KMS-11 (cell line): ENCODE measurements around the gene BPIFB6.

Source experiments
- H2AFZ ChIP-seq: fragments of 200-600 bp; sonication (generic); 2 replicates; pipeline ENCODE4 v1.6.1; 2016; ENCODE audit warnings: antibody characterized with exemption, mixed run types, low read depth
- H3K27ac ChIP-seq: fragments of 200-600 bp; sonication (generic); 2 replicates; pipeline ENCODE4 v1.6.1; 2016; ENCODE audit warnings: mild to moderate bottlenecking, mixed run types
- H3K27me3 ChIP-seq: fragments of 200-600 bp; sonication (generic); 2 replicates; pipeline ENCODE4 v1.6.1; 2017; ENCODE audit warnings: mild to moderate bottlenecking, low read depth, mixed run types, moderate library complexity; ENCODE audit not compliant: insufficient read depth
- H3K36me3 ChIP-seq: fragments of 200-600 bp; sonication (generic); 2 replicates; pipeline ENCODE4 v1.6.1; 2017; ENCODE audit warnings: mild to moderate bottlenecking, mixed run types; ENCODE audit not compliant: insufficient read depth
- H3K4me1 ChIP-seq: fragments of 200-600 bp; sonication (generic); 2 replicates; pipeline ENCODE4 v1.6.1; 2016; ENCODE audit warnings: mild to moderate bottlenecking, low read depth, mixed run types; ENCODE audit not compliant: poor library complexity, severe bottlenecking
- H3K4me2 ChIP-seq: fragments of 200-600 bp; sonication (generic); 2 replicates; pipeline ENCODE4 v1.7.0; 2016; ENCODE audit warnings: mild to moderate bottlenecking, mixed run types
- H3K4me3 ChIP-seq: fragments of 200-600 bp; sonication (generic); IDR thresholded peaks from 2 replicates; pipeline ENCODE4 v1.6.1; 2017; ENCODE audit warnings: low read depth, low read length, mixed read lengths; ENCODE audit not compliant: insufficient read depth
- H3K79me2 ChIP-seq: fragments of 200-600 bp; sonication (generic); 2 replicates; pipeline ENCODE4 v1.6.1; 2016; ENCODE audit warnings: low read depth, mixed run types; ENCODE audit not compliant: insufficient read depth
- H3K9ac ChIP-seq: fragments of 200-600 bp; sonication (generic); 2 replicates; pipeline ENCODE4 v1.6.1; 2016; ENCODE audit warnings: mild to moderate bottlenecking, mixed run types
- H4K20me1 ChIP-seq: fragments of 200-600 bp; sonication (generic); 2 replicates; pipeline ENCODE4 v1.6.1; 2016; ENCODE audit warnings: mild to moderate bottlenecking, mixed run types; ENCODE audit not compliant: insufficient read depth
- TF ChIP-seq, protein P1 (sequence below): fragments of 200-600 bp; sonication (generic); conservative IDR thresholded peaks from 2 replicates; pipeline ENCODE4 v1.6.1; 2017; ENCODE audit warnings: low read depth, mild to moderate bottlenecking, antibody characterized with exemption, low read length, moderate library complexity, mixed read lengths

The BPIFB6 gene

DNA sequence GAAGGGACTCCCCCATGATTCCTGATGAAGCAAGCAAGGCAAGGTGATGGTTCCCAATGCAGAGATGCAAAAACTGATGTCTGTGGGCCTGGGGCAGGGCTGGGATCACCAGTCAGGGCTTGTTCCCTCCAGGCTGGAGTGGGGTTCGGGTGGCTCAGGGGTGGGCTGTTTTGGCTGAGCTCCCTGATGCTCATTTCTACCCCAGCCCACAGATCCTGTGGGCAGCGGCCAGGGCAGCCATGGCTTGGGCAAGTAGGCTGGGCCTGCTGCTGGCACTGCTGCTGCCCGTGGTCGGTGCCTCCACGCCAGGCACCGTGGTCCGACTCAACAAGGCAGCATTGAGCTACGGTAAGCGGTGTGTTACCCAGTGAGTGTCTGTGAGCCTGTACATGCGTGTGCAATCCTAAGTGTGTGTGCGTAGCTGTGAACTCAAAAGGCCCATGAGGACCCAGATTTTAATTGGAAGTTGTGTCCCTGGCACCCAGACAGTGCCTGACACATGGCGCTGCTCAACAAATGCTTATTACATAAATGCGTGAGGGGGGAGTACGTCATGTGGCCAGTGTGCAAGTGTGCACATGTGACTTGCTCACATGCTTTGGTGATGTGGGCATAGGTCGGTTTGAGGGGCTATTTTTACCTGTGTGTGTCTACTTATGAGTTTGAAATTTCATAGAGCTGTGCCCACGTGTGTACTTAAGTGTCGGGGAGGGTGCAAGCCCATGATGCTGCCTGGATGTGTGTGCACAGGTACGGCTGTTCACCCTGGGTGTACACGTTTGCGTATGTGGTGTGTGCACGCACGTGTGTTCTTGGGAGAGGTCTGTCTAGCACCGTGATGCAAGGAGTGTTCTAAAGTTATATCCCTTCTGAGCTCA is 22.9 kb upstream of the BPIFB6 start:
- H3K4me1 ChIP-seq, result no peaks in the 10 kb centered on the region
- H2AFZ ChIP-seq, result no peak overlapping the region
- no peaks in the 10 kb centered on the region for H4K20me1 ChIP-seq
- H3K27me3 ChIP-seq, result peaks cover 35% of the 10 kb centered on the region
- H3K4me3 ChIP-seq, result no peak overlapping the region
- TF ChIP-seq, protein P1, sequence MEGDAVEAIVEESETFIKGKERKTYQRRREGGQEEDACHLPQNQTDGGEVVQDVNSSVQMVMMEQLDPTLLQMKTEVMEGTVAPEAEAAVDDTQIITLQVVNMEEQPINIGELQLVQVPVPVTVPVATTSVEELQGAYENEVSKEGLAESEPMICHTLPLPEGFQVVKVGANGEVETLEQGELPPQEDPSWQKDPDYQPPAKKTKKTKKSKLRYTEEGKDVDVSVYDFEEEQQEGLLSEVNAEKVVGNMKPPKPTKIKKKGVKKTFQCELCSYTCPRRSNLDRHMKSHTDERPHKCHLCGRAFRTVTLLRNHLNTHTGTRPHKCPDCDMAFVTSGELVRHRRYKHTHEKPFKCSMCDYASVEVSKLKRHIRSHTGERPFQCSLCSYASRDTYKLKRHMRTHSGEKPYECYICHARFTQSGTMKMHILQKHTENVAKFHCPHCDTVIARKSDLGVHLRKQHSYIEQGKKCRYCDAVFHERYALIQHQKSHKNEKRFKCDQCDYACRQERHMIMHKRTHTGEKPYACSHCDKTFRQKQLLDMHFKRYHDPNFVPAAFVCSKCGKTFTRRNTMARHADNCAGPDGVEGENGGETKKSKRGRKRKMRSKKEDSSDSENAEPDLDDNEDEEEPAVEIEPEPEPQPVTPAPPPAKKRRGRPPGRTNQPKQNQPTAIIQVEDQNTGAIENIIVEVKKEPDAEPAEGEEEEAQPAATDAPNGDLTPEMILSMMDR, result no peak
- no peaks in the 10 kb centered on the region for H3K36me3 ChIP-seq
- H3K4me2 ChIP-seq, result no peak overlapping the region
- H3K27ac ChIP-seq, result no peak overlapping the region
- no peak overlapping the region for H3K9ac ChIP-seq
- H3K79me2 ChIP-seq, result no peaks in the 10 kb centered on the region

DNA sequence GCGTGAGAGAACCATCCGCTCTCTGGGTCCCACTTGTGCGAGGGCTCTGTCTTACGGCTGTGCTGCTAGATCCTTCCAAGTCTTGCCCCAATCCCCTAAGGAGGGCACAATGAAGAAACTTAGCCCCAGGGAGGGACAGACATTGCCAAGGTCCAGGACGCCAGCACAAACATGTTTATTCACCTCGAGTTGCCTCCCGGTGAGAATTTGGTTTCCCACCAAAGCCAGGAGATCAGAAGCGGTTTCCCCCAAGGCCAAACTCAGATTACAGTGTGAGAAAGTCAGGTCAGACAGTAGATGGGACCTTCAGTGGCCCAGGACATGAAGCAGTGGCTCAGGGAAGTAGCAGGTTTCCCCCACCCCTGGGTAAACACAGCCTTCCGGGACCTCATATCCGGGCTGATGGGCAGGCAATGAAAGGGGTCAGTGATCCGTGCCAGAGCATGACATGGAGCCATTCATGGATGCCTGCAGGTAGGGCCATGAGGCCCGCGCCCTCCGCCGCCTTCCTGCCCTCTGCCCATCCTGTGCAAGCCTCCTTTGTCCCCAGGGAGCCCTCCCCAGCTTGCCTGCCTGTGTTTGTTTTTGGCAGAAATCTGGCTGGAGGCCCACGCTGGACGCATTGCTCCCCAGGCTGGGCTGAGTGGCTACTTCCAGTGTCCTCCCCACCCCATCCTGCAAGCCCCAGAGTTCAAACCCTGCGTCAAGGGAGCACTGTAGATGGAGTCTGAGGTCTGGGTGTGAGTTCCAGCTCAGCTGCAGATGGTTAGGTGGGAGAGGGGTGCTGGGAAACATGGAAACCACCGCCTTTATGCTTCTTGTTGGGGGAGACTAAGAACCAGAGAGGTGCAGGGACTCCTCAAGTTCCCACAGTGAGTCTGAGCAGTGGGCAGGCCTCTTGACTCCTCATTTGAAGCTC is 22.0 kb upstream of the BPIFB6 start:
- Histone ChIP-seq H3K27me3 (peaks cover 41% of the 10 kb centered on the region), H3K79me2 (no peaks in the 10 kb centered on the region), H2AFZ (no peak overlapping the region)

DNA sequence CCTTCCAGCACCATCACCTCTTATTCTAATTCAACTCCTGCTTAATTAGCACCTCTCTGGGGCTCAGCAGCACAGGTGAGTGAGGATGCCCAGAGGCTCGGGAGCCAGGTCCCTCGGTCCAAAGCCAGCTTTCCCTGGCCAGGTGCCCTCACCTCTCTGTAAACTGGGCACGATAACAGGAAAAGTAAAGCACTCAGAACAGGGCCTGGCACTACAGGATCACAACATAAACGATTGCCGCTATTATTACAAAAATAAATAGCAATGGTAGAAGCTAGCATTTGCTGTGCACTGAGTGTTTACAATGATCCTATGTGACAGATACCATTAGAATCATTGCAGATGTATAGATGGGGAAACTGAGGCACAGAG is 21.3 kb upstream of the BPIFB6 start:
- Histone ChIP-seq H3K4me2 (no peak overlapping the region), H3K27ac (no peak overlapping the region), H2AFZ (no peak overlapping the region), H3K79me2 (no peaks in the 10 kb centered on the region), H3K36me3 (no peaks in the 10 kb centered on the region), H4K20me1 (no peaks in the 10 kb centered on the region), H3K27me3 (peaks cover 45% of the 10 kb centered on the region), H3K9ac (no peak overlapping the region), H3K4me1 (no peaks in the 10 kb centered on the region), H3K4me3 (no peak overlapping the region)
- TF ChIP-seq, protein P1, result no peak

More for the DNA sequence above, 22.0 kb upstream of the BPIFB6 start:
- no peak overlapping the region for H3K4me3 ChIP-seq
- H3K4me1 ChIP-seq, result no peaks in the 10 kb centered on the region
- H3K9ac ChIP-seq, result no peak overlapping the region
- H3K27ac ChIP-seq, result no peak overlapping the region
- no peaks in the 10 kb centered on the region for H3K36me3 ChIP-seq
- TF ChIP-seq, protein P1, result no peak
- no peaks in the 10 kb centered on the region for H4K20me1 ChIP-seq
- H3K4me2 ChIP-seq, result no peak overlapping the region

DNA sequence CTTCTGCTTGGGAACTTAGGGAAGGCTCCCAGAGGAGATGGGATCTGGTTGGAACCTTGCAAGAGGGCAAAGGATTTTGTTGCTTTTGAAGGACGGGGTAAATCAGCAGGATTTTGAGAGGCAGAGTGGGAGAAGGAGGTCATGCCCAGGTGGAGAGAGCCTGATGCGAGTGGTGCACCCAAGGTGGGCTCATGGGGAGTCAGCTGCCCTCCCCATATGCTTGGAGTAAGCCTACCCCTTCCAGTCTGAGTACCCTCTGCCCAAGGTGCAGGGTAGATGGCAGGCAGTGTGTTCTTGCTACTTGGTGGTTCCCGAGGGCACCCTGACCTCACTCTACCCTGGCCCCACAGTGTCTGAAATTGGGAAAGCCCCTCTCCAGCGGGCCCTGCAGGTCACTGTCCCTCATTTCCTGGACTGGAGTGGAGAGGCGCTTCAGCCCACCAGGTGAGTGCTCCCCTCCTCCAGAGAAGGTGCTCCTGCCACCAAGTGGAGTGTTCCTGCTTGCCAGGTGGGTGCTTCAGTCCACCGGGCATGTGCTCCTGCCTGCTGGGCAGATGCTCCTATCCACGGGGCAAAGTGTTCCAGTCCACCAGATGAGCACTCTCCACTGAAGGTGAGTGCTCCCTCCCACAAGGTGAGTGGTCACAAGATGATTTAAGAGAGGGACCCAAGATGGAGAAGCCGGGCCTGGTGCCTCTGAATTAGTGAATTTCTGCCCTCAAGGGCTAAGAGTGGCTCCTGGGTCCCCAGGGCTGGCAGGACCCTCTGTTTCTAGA is 20.6 kb upstream of the BPIFB6 start:
- Histone ChIP-seq H3K4me2 (no peak overlapping the region), H3K27me3 (peaks cover 45% of the 10 kb centered on the region), H4K20me1 (no peaks in the 10 kb centered on the region), H2AFZ (no peak overlapping the region), H3K4me3 (no peak overlapping the region), H3K9ac (no peak overlapping the region), H3K4me1 (no peaks in the 10 kb centered on the region), H3K27ac (no peak overlapping the region), H3K36me3 (no peaks in the 10 kb centered on the region), H3K79me2 (no peaks in the 10 kb centered on the region)
- TF ChIP-seq, protein P1, result no peak
